HG03159 (cell line): ENCODE results near the gene ZNF511.
"Not testable (repeated sequence)": the region's sequence is repeated elsewhere in the genome, so short reads cannot be mapped to it uniquely, and the experiment has no call there.

Experiments used
- ATAC-seq: cut with Tn5 transposase; IDR thresholded peaks from one replicate; pipeline ENCODE4 v1.9.1; 2021; ENCODE audit warnings: mild to moderate bottlenecking, moderate library complexity; ENCODE audit not compliant: unreplicated experiment

The ZNF511 gene

GRCh38 chr10:133313192-133313591 is 4.5 kb downstream of the ZNF511 start:
- ATAC-seq = no peak

GRCh38 chr10:133314911-133315310 is 6.2 kb downstream of the ZNF511 start:
- no peak for ATAC-seq

GRCh38 chr10:133315847-133316246 is 7.1 kb downstream of the ZNF511 start:
- no peak for ATAC-seq

- ATAC-seq = no peak
Measured at GRCh38 chr10:133316266-133316665, 7.6 kb downstream of the ZNF511 start.

- ATAC-seq = no peak
Measured at GRCh38 chr10:133316732-133317131, 8.0 kb downstream of the ZNF511 start.

GRCh38 chr10:133318494-133319127 is 9.9 kb downstream of the ZNF511 start:
- ATAC-seq = peak; percentile 88

GRCh38 chr10:133320852-133321422 is 12.2 kb downstream of the ZNF511 start:
- ATAC-seq = not testable (repeated sequence)

GRCh38 chr10:133322064-133322709 is 13.5 kb downstream of the ZNF511 start:
- ATAC-seq = not testable (repeated sequence)

- peak; percentile 62 for ATAC-seq
Measured at GRCh38 chr10:133324198-133324792, 15.6 kb downstream of the ZNF511 start.

- no peak for ATAC-seq
Measured at GRCh38 chr10:133324857-133325260, 16.1 kb downstream of the ZNF511 start.

GRCh38 chr10:133325440-133326222 is 16.9 kb downstream of the ZNF511 start:
- ATAC-seq = no peak

GRCh38 chr10:133326223-133326551 is 17.5 kb downstream of the ZNF511 start:
- ATAC-seq = no peak

- no peak for ATAC-seq
Measured at GRCh38 chr10:133326745-133327650, 18.3 kb downstream of the ZNF511 start.

GRCh38 chr10:133327651-133328357 is 19.1 kb downstream of the ZNF511 start:
- ATAC-seq = no peak

GRCh38 chr10:133328358-133329343 is 19.9 kb downstream of the ZNF511 start:
- no peak for ATAC-seq

- peak; percentile 79 for ATAC-seq
Measured at GRCh38 chr10:133329491-133330202, 20.9 kb downstream of the ZNF511 start.

GRCh38 chr10:133332936-133333699 is 24.4 kb downstream of the ZNF511 start:
- ATAC-seq = no peak
